Mammary epithelial cell (primary cell): ENCODE results near the gene ZNF316.

Experiments used
- CTCF ChIP-seq, 2 donors: IDR thresholded peaks in 1 of 2; conservative IDR thresholded peaks in 1 of 2; 2 replicates each; pipeline ENCODE4 v1.5.1; 2011 to 2012; ENCODE audit warnings: inconsistent platforms in 2 of 2, low read length in 2 of 2, mild to moderate bottlenecking in 2 of 2, control low read depth in 1 of 2, low read depth in 1 of 2; ENCODE audit not compliant: insufficient read depth in 1 of 2; ENCODE audit errors: extremely low read depth in 1 of 2
- EZH2 ChIP-seq: IDR thresholded peaks from 2 replicates; pipeline ENCODE4 v1.6.1; 2012; ENCODE audit warnings: low read length, inconsistent platforms, borderline replicate concordance

- TF ChIP-seq CTCF (conservative IDR thresholded peaks at IDR 0.05 in 1 of 2, IDR thresholded peaks at IDR 0.05 in 1 of 2; ENCODE audit: extremely low read depth in 1 of 2, insufficient read depth in 1 of 2, low read depth in 1 of 2, low read length in 2 of 2) (no peak), EZH2 (no peak)
Observed at GRCh38 chr7:6680146-6680545, 43.0 kb downstream of the ZNF316 start.
